K562 (cell line): ENCODE data around the gene SET. TPM values are rescaled to one million over a fixed set of nuclear protein-coding genes. Genes with fewer than 3 reads are reported as not detected.

Experiments
- DMBX1 ChIP-seq: fragments of 250-450 bp; sonication (Bioruptor Pico); IDR thresholded peaks from 2 replicates; pipeline ENCODE4 v1.8.0; 2022; ENCODE audit warnings: inconsistent platforms, mild to moderate bottlenecking, moderate library complexity, borderline replicate concordance
- ELK3 ChIP-seq: fragments of 450-650 bp; formaldehyde crosslinking; IDR thresholded peaks from 2 replicates; pipeline ENCODE4 v1.4.0; 2020; ENCODE audit warnings: mild to moderate bottlenecking
- HOXB6 ChIP-seq: fragments of 250-450 bp; sonication (Bioruptor Pico); IDR thresholded peaks from 2 replicates; pipeline ENCODE4 v1.5.1; 2022; ENCODE audit warnings: mild to moderate bottlenecking, borderline replicate concordance
- IRF2 ChIP-seq: sonication (generic); formaldehyde crosslinking; IDR thresholded peaks from 2 replicates; pipeline ENCODE4 v1.8.1; 2022; ENCODE audit warnings: mild to moderate bottlenecking, missing genetic modification reagents
- NFE2 ChIP-seq: IDR thresholded peaks from 2 replicates; pipeline ENCODE4 v1.6.1; 2014; ENCODE audit warnings: antibody characterized with exemption, low read depth
- PCBP1 ChIP-seq: fragments of 200-400 bp; formaldehyde crosslinking; IDR thresholded peaks from 2 replicates; pipeline ENCODE4 v1.6.1; 2018; ENCODE audit warnings: mild to moderate bottlenecking, low read depth, low read length; ENCODE audit not compliant: poor library complexity, severe bottlenecking
- PREB ChIP-seq: sonication (generic); formaldehyde crosslinking; IDR thresholded peaks from 2 replicates; pipeline ENCODE4 v1.8.1; 2023; ENCODE audit warnings: mild to moderate bottlenecking, missing genetic modification reagents
- RFX5 ChIP-seq: IDR thresholded peaks from 2 replicates; pipeline ENCODE4 v1.6.1; 2011; ENCODE audit warnings: low read depth, mild to moderate bottlenecking, improper control_type of control experiment, low read length
- TEAD2 ChIP-seq: fragments of 450-650 bp; IDR thresholded peaks from 2 replicates; pipeline ENCODE4 v1.6.1; 2016; ENCODE audit warnings: missing genetic modification characterization, control low read depth, missing compliant biosample characterization
- THRAP3 ChIP-seq: fragments of 450-650 bp; IDR thresholded peaks from 2 replicates; pipeline ENCODE4 v1.6.1; 2016; ENCODE audit warnings: mild to moderate bottlenecking, inconsistent platforms, borderline replicate concordance
- ZBTB11 ChIP-seq, 3 experiments: fragments of 200-800 bp in 1 of 3; fragments of 250-450 bp in 1 of 3; fragments of 450-650 bp in 1 of 3; sonication (Bioruptor Pico) in 1 of 3; sonication (Bioruptor generic) in 1 of 3; formaldehyde crosslinking in 1 of 3; IDR thresholded peaks; 2 replicates each; pipeline versions ENCODE4 v1.6.1 to v1.8.0; 2016 to 2022; ENCODE audit warnings: mild to moderate bottlenecking in 2 of 3, missing genetic modification characterization in 2 of 3, missing compliant biosample characterization in 1 of 3, moderate library complexity in 1 of 3
- ZBTB33 ChIP-seq: sonication (generic); formaldehyde crosslinking; IDR thresholded peaks from 2 replicates; pipeline ENCODE4 v1.8.1; 2023; ENCODE audit warnings: mild to moderate bottlenecking, missing genetic modification reagents
- ZNF239 ChIP-seq: fragments of 250-450 bp; sonication (Bioruptor Pico); IDR thresholded peaks from 2 replicates; pipeline ENCODE4 v1.4.0; 2020; ENCODE audit warnings: mild to moderate bottlenecking
- ZNF277 ChIP-seq: fragments of 250-450 bp; sonication (Bioruptor Pico); IDR thresholded peaks from 2 replicates; pipeline ENCODE4 v1.8.0; 2022; ENCODE audit warnings: inconsistent platforms, mild to moderate bottlenecking, moderate library complexity, borderline replicate concordance
- ZNF79 ChIP-seq: fragments of 250-450 bp; sonication (Bioruptor Pico); IDR thresholded peaks from 2 replicates; pipeline ENCODE4 v1.4.0; 2020; ENCODE audit warnings: low read depth, mild to moderate bottlenecking, moderate library complexity
- polyA plus RNA-seq, 8 experiments: library from polyadenylated mRNA; depleted of rRNA in 4 of 8; stranded (reverse) in 5 of 8; unstranded in 3 of 8; fragments of >200 nt; fragmentation: Nextera tagmentation in 2 of 8; fragmentation: Illumina TruSeq in 1 of 8; extraction: Ambion mirVana in 2 of 8; extraction: Trizol in 1 of 8; gene quantifications; 2 replicates each; pipeline versions ENCODE4 v1.2.1 to v1.2.3, GENCODE V29; 2011 to 2014; ENCODE audit warnings: inconsistent platforms in 1 of 8, missing spikeins in 1 of 8
- total RNA-seq, 7 experiments: library from RNA; depleted of rRNA in 6 of 7; stranded (reverse); fragments of >200 nt in 6 of 7; fragmentation: Illumina TruSeq in 2 of 7; extraction: Trizol in 2 of 7; gene quantifications; 2 replicates each; pipeline versions ENCODE4 v1.2.1 to v1.2.3, GENCODE V29; 2011 to 2021; ENCODE audit warnings: low replicate concordance in 1 of 7

SET gene
- total and polyA plus RNA-seq, 9 of the 15 experiments (the other 6 are each of a cell fraction or from before 2014, with no cell fraction given): 404 to 1,447 (median 907) TPM

GRCh38 chr9:128656416-128657343 lies 32.3 kb upstream of the SET start, which contains the start of gene DYNC2I2 (continued):
- TF ChIP-seq PREB (CRISPR knock-in tag): peak; percentile 99
- no peak for TF ChIP-seq ZNF277 (CRISPR knock-in tag)
- peak; percentile 65; the same call in 1 of the 2 replicates for TF ChIP-seq ZNF79 (CRISPR knock-in tag)
- peak; percentile 79 for TF ChIP-seq ZNF239 (CRISPR knock-in tag)
- TF ChIP-seq PCBP1: no peak
- TF ChIP-seq ZBTB33 (CRISPR knock-in tag): peak; percentile 86
- TF ChIP-seq THRAP3: no peak
- peak; percentile 25; the same call in 1 of the 2 replicates for TF ChIP-seq RFX5
- TF ChIP-seq HOXB6 (CRISPR knock-in tag): peak; percentile 28; the same call in 1 of the 2 replicates
- peak in 2 of 3 experiments; percentile 4 to 90; a peak in 2 of 6 replicates for TF ChIP-seq ZBTB11 (CRISPR knock-in tag; IDR thresholded peaks at IDR 0.05)
- no peak for TF ChIP-seq IRF2 (CRISPR knock-in tag)
- TF ChIP-seq TEAD2 (tag): peak; percentile 98
- peak; percentile 94 for TF ChIP-seq DMBX1 (CRISPR knock-in tag)
- no peak for TF ChIP-seq NFE2
- TF ChIP-seq ELK3 (CRISPR knock-in tag): 0 out of 2 replicates have a peak, but pooled peaks have one; percentile 43
